KOPT-K1 (cell line): ENCODE measurements around the gene CD164L2.
"Not testable (repeated sequence)": the region's sequence is repeated elsewhere in the genome, so short reads cannot be mapped to it uniquely, and the experiment has no call there.

Experiments used
- H3K27ac ChIP-seq: fragments of 200-600 bp; sonication (generic); 2 replicates; pipeline ENCODE4 v1.5.1; 2016; ENCODE audit warnings: antibody characterized with exemption, mild to moderate bottlenecking, low read depth, low read length; ENCODE audit not compliant: poor library complexity, severe bottlenecking
- H3K36me3 ChIP-seq: fragments of 200-600 bp; sonication (generic); 2 replicates; pipeline ENCODE4 v1.5.1; 2017; ENCODE audit warnings: antibody characterized with exemption, mild to moderate bottlenecking, low read length, moderate library complexity; ENCODE audit not compliant: insufficient read depth
- H3K9me3 ChIP-seq: fragments of 200-600 bp; sonication (generic); 2 replicates; pipeline ENCODE4 v1.5.1; 2017; ENCODE audit warnings: antibody characterized with exemption, low read length, mild to moderate bottlenecking; ENCODE audit not compliant: insufficient read depth, poor library complexity, severe bottlenecking

Gene CD164L2

DNA sequence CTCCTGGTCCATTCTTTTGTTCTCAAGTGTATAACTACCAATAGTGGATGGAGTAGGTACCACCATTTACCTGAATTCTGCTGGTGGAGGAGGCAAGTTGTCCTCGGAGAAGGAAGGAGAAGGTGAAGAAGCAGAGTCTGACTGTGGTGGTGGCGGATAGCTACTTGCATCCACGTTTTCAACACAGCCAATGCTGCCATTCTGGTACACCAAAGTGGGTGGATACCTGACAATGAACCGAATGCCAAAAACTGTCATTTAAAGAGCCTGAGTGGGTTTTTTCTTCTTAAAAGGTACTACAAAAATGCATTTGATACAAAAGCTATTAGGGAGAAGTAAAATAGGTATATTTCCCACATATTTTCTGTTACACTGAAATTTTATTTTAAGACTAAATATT, 29.4 kb upstream of the CD164L2 start:
- H3K36me3 ChIP-seq: peaks cover 99% of the 10 kb centered on the region
- no peaks in the 10 kb centered on the region for H3K9me3 ChIP-seq
- no peak overlapping the region for H3K27ac ChIP-seq

DNA sequence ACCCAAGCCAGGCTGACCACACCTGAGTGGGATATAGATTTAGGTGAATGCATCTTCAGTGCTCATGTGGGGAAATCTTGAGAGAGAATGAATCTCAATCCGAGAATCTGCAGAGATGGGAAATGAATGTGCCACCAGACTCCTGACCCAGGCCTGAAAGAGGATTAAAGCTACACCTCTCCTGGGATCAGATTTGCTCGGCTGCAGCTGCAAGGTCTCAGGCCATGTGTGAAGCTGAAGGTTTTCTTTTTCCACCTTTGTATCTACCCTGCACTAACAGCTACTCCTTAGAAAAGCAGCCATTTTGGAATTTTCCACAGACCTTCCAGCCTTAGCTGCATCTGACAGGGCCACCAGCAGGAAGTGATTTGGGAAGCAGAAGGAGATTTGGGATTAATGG, 27.6 kb upstream of the CD164L2 start:
- Histone ChIP-seq H3K36me3 (peaks cover 99% of the 10 kb centered on the region), H3K9me3 (no peaks in the 10 kb centered on the region), H3K27ac (no peak overlapping the region)

DNA sequence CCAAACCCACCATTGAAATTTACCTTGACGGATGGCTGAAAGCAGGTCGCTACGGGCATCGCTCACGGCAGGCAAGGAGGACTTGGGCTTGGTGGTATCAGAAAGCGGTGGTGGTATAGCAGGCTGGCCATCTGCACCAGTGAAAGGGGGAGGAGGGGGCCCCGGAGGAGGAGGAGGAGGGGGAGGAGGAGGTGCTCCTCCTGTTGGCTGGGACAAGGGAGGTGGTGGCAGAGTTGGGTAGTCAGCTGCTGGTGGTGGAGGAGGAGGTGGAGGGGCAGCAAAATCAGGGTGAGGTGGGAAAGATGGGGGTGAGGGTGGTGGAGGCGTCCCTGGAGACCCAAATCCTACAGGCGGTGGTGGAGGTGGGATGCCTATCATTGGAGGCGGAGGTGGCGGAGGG, 26.5 kb upstream of the CD164L2 start:
- Histone ChIP-seq H3K36me3 (peaks cover 96% of the 10 kb centered on the region), H3K9me3 (no peaks in the 10 kb centered on the region), H3K27ac (no peak overlapping the region)

DNA sequence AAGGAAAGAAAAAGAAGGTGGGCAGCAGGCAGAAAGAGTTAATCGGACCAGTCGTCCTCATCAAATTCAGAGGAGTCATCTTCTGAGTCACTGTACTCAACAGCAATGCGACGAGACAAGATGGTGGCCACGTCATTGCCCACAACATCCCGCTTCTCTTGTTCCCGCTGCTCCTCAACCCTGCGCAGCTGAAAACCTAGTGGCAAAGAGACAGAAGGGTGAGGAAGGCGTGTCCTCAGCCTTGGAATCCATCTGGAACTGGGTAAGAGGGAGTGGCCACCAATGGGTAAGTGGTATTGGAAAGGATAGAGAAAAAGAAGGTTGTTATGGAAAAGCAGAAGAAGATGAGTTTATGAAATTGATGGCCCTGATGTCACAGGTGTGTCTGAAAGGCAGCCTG, 25.0 kb upstream of the CD164L2 start:
- Histone ChIP-seq H3K27ac (no peak overlapping the region), H3K9me3 (no peaks in the 10 kb centered on the region), H3K36me3 (peaks cover 91% of the 10 kb centered on the region)

DNA sequence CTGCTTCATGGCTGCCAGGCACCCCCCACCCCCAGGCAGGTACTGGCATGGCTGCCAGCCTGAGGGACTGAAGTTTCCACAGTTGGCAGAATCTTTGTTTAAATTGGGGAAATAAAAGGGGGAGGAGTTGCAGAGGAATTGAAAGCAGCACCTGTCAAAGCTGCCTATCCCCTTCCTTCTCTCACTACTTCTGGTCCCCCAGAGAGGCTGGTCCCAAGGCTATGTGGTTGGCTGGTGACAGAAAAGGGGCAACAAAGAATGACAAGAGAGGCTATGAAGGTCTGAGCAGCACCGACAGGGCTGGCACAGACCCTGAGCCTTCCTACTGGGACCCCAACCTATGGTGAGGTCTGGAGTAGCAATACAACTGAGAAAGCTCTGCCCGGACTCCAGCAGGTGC, 23.7 kb upstream of the CD164L2 start:
- not testable (repeated sequence) for H3K27ac ChIP-seq, H3K9me3 ChIP-seq
- H3K36me3 ChIP-seq: peaks cover 83% of the 10 kb centered on the region

DNA sequence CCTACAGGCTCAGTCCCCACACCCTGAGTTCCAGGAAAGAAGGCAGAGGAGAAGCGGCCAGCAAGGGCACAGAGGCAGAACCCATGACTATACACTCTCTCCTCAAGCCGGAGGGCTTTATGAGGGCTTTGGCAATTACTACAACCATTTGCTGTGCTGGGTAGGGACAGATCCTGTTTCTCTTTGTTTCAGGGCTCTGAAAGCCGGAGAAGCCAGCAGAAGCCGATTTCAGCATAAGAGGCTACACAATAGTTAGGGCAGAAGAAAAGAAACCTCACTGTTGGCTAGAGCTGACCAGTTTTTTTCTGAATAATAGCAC, 23.2 kb upstream of the CD164L2 start:
- H3K9me3 ChIP-seq: no peaks in the 10 kb centered on the region
- H3K27ac ChIP-seq: no peak overlapping the region

DNA sequence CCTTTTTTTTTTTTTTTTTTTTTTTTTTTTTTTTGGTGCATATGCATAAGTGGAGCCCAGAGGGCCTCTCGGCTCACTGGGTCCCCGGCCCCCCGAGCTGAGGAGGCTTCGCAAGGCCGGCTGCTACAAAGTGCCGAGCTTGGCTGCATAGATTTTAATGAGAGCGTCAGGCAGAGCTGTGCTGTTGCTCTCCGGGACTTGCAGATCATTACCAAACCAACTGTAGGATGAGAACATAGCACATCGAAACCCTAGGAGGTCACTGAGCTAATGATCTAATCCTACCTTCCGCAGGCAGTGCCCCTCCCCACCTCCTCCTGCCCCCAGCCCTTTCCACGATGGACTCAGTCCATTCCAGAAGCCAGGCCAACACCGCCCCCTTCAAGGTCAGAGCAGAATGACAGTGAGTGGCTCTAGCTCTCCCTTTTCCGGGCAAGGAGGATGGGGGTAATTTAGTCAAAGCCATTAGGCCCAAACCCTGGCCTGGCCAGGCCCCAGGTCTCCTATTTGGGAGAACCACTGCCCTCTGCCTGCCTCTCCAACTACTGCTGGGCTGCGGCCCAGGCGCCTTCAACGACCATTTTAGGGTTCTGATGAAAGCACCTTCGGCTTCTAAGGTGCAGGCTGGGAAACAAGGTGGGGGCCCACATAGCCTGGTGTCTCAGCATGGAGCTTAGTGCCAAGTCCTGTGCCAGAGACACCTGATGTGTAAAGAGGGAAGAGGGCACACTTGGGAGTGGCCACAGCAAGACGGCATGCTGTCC, 22.6 kb upstream of the CD164L2 start:
- not testable (repeated sequence) for H3K27ac ChIP-seq, H3K9me3 ChIP-seq
- H3K36me3 ChIP-seq: peaks cover 72% of the 10 kb centered on the region

More for the DNA sequence above, 23.2 kb upstream of the CD164L2 start:
- H3K36me3 ChIP-seq: peaks cover 78% of the 10 kb centered on the region

DNA sequence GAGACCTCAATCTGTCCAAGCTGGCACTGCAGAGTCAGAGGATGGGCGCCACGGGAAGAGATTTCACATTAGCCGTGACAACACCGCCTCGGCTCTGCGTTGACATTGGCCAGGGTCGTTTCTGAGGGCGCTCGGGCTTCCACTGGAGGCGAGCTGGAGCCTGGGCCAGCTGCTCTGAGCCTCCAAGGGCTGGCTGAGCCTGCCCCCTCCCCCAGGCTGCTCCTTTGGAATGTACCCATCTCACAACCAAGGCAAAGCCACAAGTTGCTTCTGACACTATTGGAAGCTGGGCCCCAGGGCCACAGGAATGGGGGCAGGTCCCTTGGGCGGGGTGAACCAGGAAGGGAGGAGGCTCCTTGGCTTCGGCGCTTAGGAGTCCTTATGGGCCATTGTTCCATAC, 21.9 kb upstream of the CD164L2 start:
- Histone ChIP-seq H3K27ac (no peak overlapping the region), H3K9me3 (no peaks in the 10 kb centered on the region), H3K36me3 (peaks cover 65% of the 10 kb centered on the region)

DNA sequence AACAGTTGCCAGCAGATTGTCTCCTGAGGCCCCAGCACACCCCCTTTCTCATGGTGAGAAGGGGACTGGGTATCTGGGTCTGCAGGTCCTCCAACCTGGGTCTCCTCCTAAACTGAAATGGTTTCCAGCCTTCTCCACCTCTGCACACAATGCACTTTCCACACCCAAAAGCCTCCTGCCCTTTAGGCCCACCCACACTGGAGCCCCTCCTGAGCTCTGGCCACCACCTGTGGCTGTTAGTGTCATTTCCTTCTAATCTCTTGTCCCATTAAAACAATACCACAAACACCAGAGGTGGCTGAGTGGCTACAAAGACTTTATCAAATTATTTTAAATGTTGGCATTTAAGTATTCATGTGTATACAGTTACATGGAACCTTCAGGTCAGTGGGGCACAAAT, 20.8 kb upstream of the CD164L2 start:
- Histone ChIP-seq H3K9me3 (no peaks in the 10 kb centered on the region), H3K36me3 (peaks cover 55% of the 10 kb centered on the region), H3K27ac (no peak overlapping the region)

DNA sequence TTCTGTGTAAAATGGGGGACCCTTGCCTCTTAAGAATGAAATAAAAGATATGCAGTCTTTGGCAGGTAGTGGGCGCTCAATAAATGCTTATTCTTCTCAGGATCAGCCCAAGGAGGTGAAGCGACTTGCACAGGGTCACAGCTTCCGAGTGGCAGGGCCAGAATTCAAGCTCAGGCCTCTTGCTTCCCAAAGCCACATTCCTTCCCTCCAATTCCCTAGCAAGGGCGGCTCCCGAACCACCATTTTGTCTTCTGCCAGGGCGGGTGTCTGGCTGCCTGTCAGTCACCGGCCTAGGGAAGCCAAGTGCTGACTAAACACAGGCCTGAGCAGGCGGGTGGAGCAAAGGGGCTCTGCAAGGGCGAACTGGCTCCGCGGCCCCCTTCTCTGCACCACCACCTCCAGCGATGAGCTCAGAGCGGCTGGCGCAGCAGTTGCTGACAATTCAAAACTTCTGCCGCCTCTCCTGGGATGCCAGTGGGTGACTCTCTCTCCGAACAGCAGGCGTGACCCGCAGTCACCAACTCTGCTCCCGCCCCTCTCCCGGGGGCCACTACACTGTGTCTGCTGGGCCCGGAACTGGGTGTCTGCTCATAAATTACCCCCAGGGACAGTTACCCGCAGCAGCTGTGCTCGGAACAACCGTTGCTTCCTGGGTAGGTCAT, 20.1 kb upstream of the CD164L2 start:
- H3K27ac ChIP-seq: no peak overlapping the region
- no peaks in the 10 kb centered on the region for H3K9me3 ChIP-seq
- H3K36me3 ChIP-seq: peaks cover 47% of the 10 kb centered on the region

DNA sequence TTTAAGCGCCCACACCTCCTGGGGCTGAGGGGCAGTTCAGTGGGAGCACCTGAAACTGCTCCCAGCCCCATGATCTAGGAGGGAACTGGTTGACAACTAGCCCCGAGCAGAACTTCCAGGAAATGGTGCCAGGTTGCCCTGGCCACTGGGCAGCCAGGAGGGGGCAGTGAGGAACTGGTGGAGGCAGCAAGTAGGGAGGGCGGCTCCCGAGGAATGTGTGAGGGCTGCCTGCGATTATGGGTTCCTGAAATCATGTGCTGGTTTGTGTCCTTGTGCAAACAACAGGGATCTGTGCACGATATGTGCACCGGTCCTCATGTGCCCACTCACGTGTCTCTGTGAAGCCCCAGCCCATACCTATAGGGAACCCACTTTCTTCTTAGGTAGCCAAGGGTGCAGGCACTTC, 19.2 kb upstream of the CD164L2 start:
- H3K36me3 ChIP-seq: peaks cover 39% of the 10 kb centered on the region
- no peak overlapping the region for H3K27ac ChIP-seq
- H3K9me3 ChIP-seq: no peaks in the 10 kb centered on the region

DNA sequence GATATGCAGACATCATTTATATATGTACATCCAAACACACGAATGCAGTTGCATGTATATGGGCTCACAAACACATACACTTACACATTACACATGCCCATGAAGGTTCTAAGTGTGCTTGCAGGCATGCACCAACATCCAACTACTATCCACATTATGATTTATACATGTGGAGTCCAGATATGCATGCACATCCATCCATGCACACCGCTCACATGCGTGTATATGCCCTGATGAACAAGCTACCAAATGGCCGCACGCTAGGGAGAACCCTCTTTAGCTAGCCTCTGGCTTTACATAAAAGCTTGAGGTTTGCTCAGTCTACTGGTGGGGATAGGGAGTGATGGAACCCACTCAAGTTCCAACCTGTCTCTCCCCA, 17.8 kb upstream of the CD164L2 start:
- Histone ChIP-seq H3K9me3 (no peaks in the 10 kb centered on the region), H3K27ac (no peak overlapping the region), H3K36me3 (peaks cover 25% of the 10 kb centered on the region)

DNA sequence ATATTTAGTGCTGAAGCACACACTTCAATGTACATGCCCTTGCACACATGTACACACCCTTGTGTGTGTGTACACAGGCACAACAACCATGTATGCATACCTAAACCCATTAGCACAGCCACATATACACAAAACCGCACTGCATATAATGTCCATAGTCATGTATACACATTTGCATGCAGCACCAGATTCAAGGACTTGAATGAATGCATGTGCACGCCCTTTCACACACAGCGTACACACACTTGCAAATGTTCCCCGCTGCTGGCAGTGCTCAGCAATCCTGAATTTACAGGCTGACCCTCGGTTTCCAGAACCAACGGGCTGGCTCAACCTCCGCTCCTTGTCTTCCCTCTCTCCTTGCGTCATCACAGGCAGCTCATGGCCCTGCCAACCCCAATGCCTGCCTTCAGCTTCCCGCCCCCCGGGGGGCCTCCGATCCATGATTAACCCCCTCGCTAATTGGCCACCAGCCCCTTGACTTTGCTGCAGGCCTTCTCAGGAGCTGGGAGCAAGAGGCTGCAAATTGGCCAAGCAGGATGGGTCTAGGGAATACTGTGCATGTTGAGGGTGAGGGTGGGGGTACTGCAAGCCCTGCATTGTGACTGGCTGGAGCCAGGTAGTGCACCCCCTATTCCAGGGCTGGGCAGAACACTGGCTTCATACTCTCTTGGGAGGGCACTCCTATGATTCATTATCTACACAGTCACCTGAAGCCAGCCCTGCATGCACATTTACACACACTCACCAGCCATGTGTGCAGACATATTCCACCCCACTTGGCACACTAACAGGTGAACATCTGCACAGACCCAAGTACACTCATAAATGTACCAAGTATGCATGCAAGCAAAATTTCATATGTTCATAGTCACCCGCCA, 17.2 kb upstream of the CD164L2 start:
- Histone ChIP-seq H3K36me3 (peaks cover 22% of the 10 kb centered on the region), H3K9me3 (no peaks in the 10 kb centered on the region), H3K27ac (no peak overlapping the region)

DNA sequence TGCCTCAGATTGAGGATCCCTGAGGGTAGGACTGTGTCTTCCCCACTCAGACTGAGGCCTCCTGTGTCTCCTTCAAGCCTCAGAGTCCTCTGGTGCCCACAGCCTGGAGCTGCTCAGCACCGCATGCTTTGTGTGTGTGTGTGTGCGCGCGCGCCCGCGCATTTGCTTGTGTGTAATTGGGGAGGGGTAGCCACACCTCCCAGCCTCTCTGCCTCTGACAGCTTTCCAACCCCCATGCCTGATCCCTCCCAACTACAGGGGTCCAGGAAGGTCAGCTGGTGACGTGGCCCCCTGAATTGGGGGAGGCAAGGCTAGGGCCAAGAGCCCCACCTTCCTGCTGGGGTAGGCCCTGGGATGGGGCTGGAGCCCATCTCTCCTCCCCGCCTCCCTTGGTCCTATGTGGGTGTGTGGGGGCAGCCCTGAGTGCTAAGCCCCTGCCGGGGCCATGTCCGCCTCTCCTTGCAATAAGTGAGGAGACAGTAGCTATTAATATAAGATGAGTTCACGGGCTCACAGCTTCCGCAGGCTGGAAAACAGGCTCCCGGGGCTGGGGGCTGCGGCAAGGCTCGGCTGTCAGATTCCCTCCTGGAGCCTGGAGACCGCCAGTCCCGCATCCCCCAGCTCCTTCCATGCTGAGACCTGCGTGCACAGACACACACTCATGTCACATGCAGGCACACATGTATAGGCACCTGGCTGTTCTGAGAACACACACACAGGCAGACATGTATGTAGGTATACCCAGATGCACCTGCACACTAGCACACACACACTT, 16.3 kb upstream of the CD164L2 start:
- Histone ChIP-seq H3K9me3 (no peaks in the 10 kb centered on the region), H3K36me3 (peaks cover 13% of the 10 kb centered on the region), H3K27ac (no peak overlapping the region)
